Glutamatergic neuron (in vitro differentiated cells): ENCODE results near the gene ERAL1. TPM values are rescaled to one million over a fixed set of nuclear protein-coding genes. Genes with fewer than 3 reads are reported as not detected.
"Not testable (repeated sequence)": the region's sequence is repeated elsewhere in the genome, so short reads cannot be mapped to it uniquely, and the experiment has no call there.

Experiments
- DNase-seq: peaks from one replicate; pipeline ENCODE4 v3.0.0; 2022
- H3K27ac Mint-ChIP-seq: one replicate; pipeline ENCODE4 v1.8.0; 2020; ENCODE audit warnings: mild to moderate bottlenecking, mixed read lengths, inconsistent platforms; ENCODE audit not compliant: unreplicated experiment
- H3K27me3 Mint-ChIP-seq: one replicate; pipeline ENCODE4 v1.8.0; 2020; ENCODE audit warnings: mild to moderate bottlenecking, moderate library complexity, mixed read lengths, inconsistent platforms; ENCODE audit not compliant: unreplicated experiment
- H3K36me3 Mint-ChIP-seq: one replicate; pipeline ENCODE4 v1.8.0; 2020; ENCODE audit warnings: mild to moderate bottlenecking, mixed read lengths, inconsistent platforms; ENCODE audit not compliant: unreplicated experiment
- H3K4me1 Mint-ChIP-seq: one replicate; pipeline ENCODE4 v1.8.0; 2020; ENCODE audit warnings: mild to moderate bottlenecking, low read depth, mixed read lengths, inconsistent platforms; ENCODE audit not compliant: unreplicated experiment
- H3K4me3 Mint-ChIP-seq: one replicate; pipeline ENCODE4 v1.8.0; 2020; ENCODE audit warnings: mild to moderate bottlenecking, mixed read lengths, inconsistent platforms; ENCODE audit not compliant: unreplicated experiment
- H3K9me3 Mint-ChIP-seq: one replicate; pipeline ENCODE4 v1.8.0; 2020; ENCODE audit warnings: mild to moderate bottlenecking, moderate library complexity, mixed read lengths, inconsistent platforms; ENCODE audit not compliant: unreplicated experiment
- CTCF ChIP-seq: fragments of 200-600 bp; sonication (generic); IDR thresholded peaks from one replicate; pipeline ENCODE4 v1.5.0; 2021; ENCODE audit not compliant: partially characterized antibody, unreplicated experiment
- total RNA-seq: library from RNA; stranded (reverse); fragmentation: NEBNext Ultra II Directional; extraction: Animal tissue kit (Norgen Biotek cat#: 25700); gene quantifications from one replicate; pipeline ENCODE4 v1.2.1, GENCODE V29; 2021; ENCODE audit not compliant: unreplicated experiment

ERAL1 gene
- total RNA-seq, 1 donor from 2014 or later = 53.3 TPM

GRCh38 chr17:28848667-28849066, 6.1 kb upstream of the ERAL1 start:
- not testable (repeated sequence) for H3K27ac Mint-ChIP-seq, H3K36me3 Mint-ChIP-seq, H3K9me3 Mint-ChIP-seq, H3K4me3 Mint-ChIP-seq, H3K27me3 Mint-ChIP-seq, H3K4me1 Mint-ChIP-seq
- DNase-seq = peak; percentile 28
- TF ChIP-seq CTCF = peak; percentile 74

GRCh38 chr17:28849281-28849680, 5.5 kb upstream of the ERAL1 start:
- Mint-ChIP-seq H3K27ac (no peak overlapping the region), H3K9me3 (no peaks in the 10 kb centered on the region), H3K36me3 (no peaks in the 10 kb centered on the region), H3K27me3 (no peaks in the 10 kb centered on the region), H3K4me1 (no peaks in the 10 kb centered on the region), H3K4me3 (no peak overlapping the region)
- DNase-seq = no peak
- no peak for TF ChIP-seq CTCF

- Mint-ChIP-seq H3K4me1 (peaks cover 1% of the 10 kb centered on the region), H3K27me3 (no peaks in the 10 kb centered on the region), H3K4me3 (peak overlapping the region; percentile 15)
These were observed 1.5 kb upstream of the ERAL1 start for GRCh38 chr17:28853295-28853694.

GRCh38 chr17:28855336-28855679, 492 bp downstream of the ERAL1 start:
- H3K27ac Mint-ChIP-seq = peak overlapping the region; percentile 79
- peak overlapping the region; percentile 89 for H3K4me3 Mint-ChIP-seq
- H3K4me1 Mint-ChIP-seq = peaks cover 1% of the 10 kb centered on the region
- no peaks in the 10 kb centered on the region for H3K27me3 Mint-ChIP-seq
- H3K36me3 Mint-ChIP-seq = no peaks in the 10 kb centered on the region
- no peak for TF ChIP-seq CTCF
- no peak for DNase-seq
- peaks cover 3% of the 10 kb centered on the region for H3K9me3 Mint-ChIP-seq

More at GRCh38 chr17:28853295-28853694, 1.5 kb upstream of the ERAL1 start:
- Mint-ChIP-seq H3K9me3 (peaks cover 3% of the 10 kb centered on the region), H3K36me3 (no peaks in the 10 kb centered on the region), H3K27ac (no peak overlapping the region)
- no peak for DNase-seq
- no peak for TF ChIP-seq CTCF

GRCh38 chr17:28856028-28856574, 1.3 kb downstream of the ERAL1 start:
- Mint-ChIP-seq H3K9me3 (peaks cover 3% of the 10 kb centered on the region), H3K4me1 (peaks cover 1% of the 10 kb centered on the region), H3K27ac (peak overlapping the region; percentile 79), H3K27me3 (no peaks in the 10 kb centered on the region), H3K36me3 (no peaks in the 10 kb centered on the region), H3K4me3 (peak overlapping the region; percentile 89)
- DNase-seq = no peak
- TF ChIP-seq CTCF = no peak
